Neutrophil (primary cell): ENCODE measurements around the gene SCGB1C2.

Experiments
- H3K27ac ChIP-seq: fragments of 200-600 bp; sonication (generic); 2 replicates; pipeline ENCODE4 v1.5.1; 2016; ENCODE audit warnings: mild to moderate bottlenecking, moderate library complexity
- H3K27me3 ChIP-seq: fragments of 200-600 bp; sonication (generic); 2 replicates; pipeline ENCODE4 v1.6.0; 2016; ENCODE audit warnings: mild to moderate bottlenecking
- H3K36me3 ChIP-seq: fragments of 200-600 bp; sonication (generic); 2 replicates; pipeline ENCODE4 v1.5.1; 2017
- H3K4me1 ChIP-seq, 2 experiments: fragments of 200-600 bp in 1 of 2; sonication (generic) in 1 of 2; 1 replicate in 1 of 2; 2 replicates in 1 of 2; pipeline versions ENCODE4 v1.5.1 to v1.6.1; 2013 to 2016; ENCODE audit warnings: low read depth in 1 of 2, low read length in 1 of 2, mild to moderate bottlenecking in 1 of 2, moderate library complexity in 1 of 2; ENCODE audit not compliant: control insufficient read depth in 1 of 2, insufficient read depth in 1 of 2
- H3K4me3 ChIP-seq, 2 experiments: fragments of 200-600 bp in 1 of 2; sonication (generic) in 1 of 2; 1 replicate in 1 of 2; 2 replicates in 1 of 2; pipeline ENCODE4 v1.5.1; 2013 to 2016; ENCODE audit warnings: low read depth in 1 of 2, low read length in 1 of 2, mild to moderate bottlenecking in 1 of 2, moderate library complexity in 1 of 2
- H3K9me3 ChIP-seq: fragments of 200-600 bp; sonication (generic); 2 replicates; pipeline ENCODE4 v1.5.1; 2016
- TF ChIP-seq, protein P1 (sequence below): fragments of 200-600 bp; sonication (generic); IDR thresholded peaks from 2 replicates; pipeline ENCODE4 v1.5.1; 2016; ENCODE audit warnings: antibody characterized with exemption

Gene SCGB1C2

DNA sequence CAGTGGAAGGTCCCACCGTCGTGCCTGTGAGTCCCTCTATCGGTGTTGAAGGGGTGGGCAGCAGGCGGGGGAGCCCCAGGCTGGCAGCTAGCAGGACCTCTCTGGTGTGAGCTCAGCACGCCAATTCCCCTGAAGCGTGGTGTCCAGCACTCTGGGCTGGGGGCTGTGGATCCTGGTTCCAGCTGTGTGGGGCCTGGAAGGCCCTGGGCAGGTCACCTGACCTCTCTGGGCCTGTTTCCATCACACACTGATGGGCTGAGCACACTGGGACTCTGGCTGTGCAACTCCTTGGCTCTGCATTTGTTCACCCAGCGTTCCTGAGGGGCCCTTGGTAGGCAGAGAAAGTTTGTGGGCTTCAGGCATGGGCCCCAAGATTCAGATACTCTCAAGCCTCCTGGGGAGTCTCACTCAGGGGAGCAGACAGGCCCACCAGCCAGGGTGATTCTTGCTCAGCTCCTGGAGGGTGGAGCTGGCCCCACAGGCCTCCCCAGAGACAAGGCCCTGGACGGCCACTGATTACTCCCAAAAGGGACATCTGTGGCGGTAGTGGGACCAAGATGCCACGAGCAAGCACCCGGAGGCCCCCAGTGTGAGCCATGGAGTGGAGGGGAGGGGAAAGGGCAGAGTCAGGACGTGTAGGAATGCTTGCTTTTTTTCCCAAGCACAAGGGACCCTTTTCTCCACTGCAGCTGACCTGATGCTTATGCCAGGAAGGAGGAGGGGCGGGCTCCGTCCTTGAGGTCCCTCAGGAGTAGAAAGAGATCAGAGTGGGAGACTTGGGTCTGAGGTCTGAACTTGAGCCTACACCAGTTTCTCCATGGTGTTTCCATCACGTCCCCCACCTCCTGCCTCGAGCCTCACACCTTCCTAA is 8.5 kb downstream of the SCGB1C2 start:
- Histone ChIP-seq H3K4me3 (no peak overlapping the region), H3K9me3 (no peaks in the 10 kb centered on the region), H3K27ac (no peak overlapping the region), H3K4me1 (peaks cover 4 to 5% of the 10 kb centered on the region in 2 experiments), H3K27me3 (peaks cover 15% of the 10 kb centered on the region), H3K36me3 (peaks cover 15% of the 10 kb centered on the region)
- TF ChIP-seq, protein P1, sequence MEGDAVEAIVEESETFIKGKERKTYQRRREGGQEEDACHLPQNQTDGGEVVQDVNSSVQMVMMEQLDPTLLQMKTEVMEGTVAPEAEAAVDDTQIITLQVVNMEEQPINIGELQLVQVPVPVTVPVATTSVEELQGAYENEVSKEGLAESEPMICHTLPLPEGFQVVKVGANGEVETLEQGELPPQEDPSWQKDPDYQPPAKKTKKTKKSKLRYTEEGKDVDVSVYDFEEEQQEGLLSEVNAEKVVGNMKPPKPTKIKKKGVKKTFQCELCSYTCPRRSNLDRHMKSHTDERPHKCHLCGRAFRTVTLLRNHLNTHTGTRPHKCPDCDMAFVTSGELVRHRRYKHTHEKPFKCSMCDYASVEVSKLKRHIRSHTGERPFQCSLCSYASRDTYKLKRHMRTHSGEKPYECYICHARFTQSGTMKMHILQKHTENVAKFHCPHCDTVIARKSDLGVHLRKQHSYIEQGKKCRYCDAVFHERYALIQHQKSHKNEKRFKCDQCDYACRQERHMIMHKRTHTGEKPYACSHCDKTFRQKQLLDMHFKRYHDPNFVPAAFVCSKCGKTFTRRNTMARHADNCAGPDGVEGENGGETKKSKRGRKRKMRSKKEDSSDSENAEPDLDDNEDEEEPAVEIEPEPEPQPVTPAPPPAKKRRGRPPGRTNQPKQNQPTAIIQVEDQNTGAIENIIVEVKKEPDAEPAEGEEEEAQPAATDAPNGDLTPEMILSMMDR = no peak

DNA sequence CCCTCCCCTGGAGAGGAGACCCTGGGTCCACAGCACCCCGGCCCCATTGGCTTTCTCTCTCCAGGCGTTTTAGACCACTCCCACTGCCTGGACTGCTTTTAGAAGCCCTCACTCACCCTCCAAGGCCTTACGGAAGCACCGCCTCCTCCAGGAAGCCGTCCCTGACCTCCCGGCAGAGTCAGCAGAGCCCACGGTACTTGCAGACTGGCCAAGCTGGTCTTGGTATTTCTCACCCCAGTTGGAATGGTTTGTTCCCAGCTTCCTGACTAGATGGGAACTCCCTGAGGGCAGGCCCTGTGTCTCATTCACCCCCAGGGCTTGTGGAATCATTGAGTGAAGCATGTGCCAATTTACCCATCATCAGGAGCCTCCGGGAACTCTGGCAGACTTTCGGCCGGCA is 9.2 kb downstream of the SCGB1C2 start:
- Histone ChIP-seq H3K4me3 (no peak overlapping the region), H3K27ac (no peak overlapping the region), H3K27me3 (peaks cover 15% of the 10 kb centered on the region), H3K4me1 (peaks cover 4 to 5% of the 10 kb centered on the region in 2 experiments), H3K36me3 (peaks cover 15% of the 10 kb centered on the region), H3K9me3 (no peaks in the 10 kb centered on the region)
- TF ChIP-seq, protein P1 = no peak

DNA sequence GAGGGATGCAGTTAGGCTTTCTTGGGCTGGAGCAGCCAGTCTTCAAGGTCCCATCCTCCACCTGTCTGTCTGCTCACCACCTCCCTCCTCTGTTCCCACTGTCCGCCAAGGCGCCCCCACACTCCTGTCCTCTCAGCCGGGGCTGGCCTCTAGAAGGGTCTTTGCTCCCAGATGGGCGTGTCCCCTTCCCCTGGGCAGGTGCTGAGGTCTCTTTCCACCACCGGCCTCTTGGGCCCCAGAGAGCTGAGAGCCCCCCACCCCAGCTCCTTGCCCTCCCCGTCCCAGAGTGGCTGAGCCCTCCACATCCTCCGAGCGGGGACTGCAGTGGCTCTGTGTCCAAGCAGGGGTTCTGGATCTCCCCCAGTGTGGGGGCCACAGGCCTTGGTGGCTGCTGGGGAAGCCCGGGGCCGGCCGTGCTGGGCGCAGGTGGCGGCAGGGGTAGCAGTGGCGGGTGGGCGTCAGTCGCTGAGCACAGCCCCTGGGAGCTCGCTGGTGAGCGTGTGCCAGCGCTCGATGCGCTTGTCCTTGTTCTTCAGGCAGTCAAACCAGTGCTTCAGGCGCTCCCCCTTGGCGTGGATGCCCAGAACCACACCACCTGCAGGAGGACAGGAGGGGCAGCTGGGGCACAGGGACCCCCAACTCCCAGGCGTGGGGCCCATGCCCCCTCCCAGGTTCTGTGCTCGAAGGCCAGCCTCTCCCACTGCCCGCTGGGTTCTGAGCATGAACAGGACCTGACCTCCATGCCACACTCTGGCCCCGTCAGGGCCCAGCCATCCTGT is 9.8 kb downstream of the SCGB1C2 start:
- Histone ChIP-seq H3K4me1 (peaks cover 4 to 5% of the 10 kb centered on the region in 2 experiments), H3K36me3 (peaks cover 15% of the 10 kb centered on the region), H3K4me3 (no peak overlapping the region), H3K9me3 (no peaks in the 10 kb centered on the region), H3K27ac (no peak overlapping the region), H3K27me3 (peaks cover 15% of the 10 kb centered on the region)
- TF ChIP-seq, protein P1 = no peak

DNA sequence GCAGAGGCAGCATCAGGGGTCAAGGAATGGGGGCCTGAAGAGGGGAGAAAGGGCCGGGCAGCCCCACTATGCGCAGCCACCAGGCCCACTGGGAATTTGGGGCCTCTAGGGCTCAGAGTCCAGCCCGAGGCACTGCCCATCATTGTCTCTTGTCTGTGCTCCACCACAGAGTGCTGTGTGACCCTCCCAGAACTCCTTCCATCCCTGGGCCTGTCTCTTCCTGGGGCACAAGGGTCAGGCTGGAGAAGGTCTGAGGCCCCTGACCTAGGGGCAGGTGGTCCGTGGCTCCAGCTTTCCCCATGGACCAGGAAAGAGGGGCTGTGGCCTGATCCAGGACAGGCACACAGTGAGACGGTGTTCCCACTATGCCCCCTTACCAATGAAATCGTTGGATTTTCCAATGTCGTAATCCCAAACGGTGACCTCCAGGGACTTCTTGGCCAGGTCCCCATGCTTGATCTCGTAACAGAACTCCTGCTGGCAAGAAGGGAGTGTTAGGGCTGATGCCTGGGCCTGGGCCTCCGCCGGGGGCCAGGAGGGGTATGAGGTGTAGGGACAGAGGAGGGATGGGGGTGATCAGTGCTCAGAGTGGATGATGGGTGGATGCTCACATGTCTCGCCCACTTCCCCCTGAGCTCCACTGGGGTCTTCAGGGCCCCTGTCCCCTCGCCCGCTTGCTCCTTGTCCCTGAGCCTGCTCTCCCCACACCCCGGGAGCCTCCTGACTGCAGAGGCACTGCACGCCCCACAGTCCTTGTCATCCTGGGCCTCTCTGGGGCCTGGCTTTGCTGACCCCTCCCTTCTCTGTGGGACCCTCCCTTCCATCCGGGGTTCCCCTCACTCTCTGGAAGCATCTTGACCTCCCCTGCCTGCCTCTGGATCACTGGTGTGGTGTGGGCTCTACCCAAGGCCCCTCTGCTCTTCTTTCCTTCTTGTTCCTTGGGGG is 10.7 kb downstream of the SCGB1C2 start:
- H3K4me3 ChIP-seq = no peak overlapping the region
- TF ChIP-seq, protein P1 = no peak
- H3K9me3 ChIP-seq = no peaks in the 10 kb centered on the region
- H3K27ac ChIP-seq = no peak overlapping the region
- H3K36me3 ChIP-seq = peaks cover 20% of the 10 kb centered on the region
- H3K27me3 ChIP-seq = peaks cover 8% of the 10 kb centered on the region
- peaks cover 4 to 5% of the 10 kb centered on the region in 2 experiments for H3K4me1 ChIP-seq

DNA sequence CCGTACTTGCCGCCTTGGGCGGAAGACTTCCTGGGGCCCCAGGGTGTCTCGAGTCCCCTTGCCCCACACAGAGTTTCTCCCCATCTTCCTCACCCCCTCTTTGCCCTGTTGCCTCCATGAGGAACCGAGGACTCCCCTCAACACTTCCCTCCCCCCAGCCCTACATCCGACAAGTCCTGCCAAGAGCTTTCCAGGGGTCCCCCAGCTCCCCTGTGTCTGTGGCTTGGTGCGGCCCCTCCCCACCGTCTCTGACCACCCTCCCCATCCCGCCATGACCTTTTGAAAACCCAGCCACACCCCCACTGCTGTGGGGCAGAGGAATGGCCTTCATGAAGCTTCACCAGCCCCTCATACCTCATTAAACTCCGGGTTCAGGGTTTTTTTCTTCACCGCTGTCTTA is 11.4 kb downstream of the SCGB1C2 start:
- H3K36me3 ChIP-seq = peaks cover 24% of the 10 kb centered on the region
- no peak overlapping the region for H3K27ac ChIP-seq
- peaks cover under 1% of the 10 kb centered on the region for H3K27me3 ChIP-seq
- TF ChIP-seq, protein P1 = no peak
- no peaks in the 10 kb centered on the region for H3K9me3 ChIP-seq
- H3K4me3 ChIP-seq = no peak overlapping the region
- peaks cover 0 to 1% of the 10 kb centered on the region in 2 experiments for H3K4me1 ChIP-seq
